ENCODE results near the gene SLC25A18.

DNA sequence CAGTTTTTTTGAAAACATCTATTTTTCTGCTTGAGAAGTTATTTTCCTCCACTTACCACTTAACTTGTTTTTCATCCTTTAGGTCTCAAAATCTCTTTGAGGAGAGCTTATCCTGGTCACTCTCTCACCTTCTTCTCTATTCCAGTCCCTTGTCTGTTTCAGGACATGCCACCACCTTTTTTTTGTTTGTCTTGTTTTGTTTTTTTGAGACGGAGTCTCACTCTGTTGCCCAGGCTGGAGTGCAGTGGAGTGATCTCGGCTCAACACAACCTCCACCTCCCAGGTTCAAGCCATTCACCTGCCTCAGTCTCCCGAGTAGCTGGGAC lies 70.7 kb downstream of the SLC25A18 start:
- TF ChIP-seq, protein P1, sequence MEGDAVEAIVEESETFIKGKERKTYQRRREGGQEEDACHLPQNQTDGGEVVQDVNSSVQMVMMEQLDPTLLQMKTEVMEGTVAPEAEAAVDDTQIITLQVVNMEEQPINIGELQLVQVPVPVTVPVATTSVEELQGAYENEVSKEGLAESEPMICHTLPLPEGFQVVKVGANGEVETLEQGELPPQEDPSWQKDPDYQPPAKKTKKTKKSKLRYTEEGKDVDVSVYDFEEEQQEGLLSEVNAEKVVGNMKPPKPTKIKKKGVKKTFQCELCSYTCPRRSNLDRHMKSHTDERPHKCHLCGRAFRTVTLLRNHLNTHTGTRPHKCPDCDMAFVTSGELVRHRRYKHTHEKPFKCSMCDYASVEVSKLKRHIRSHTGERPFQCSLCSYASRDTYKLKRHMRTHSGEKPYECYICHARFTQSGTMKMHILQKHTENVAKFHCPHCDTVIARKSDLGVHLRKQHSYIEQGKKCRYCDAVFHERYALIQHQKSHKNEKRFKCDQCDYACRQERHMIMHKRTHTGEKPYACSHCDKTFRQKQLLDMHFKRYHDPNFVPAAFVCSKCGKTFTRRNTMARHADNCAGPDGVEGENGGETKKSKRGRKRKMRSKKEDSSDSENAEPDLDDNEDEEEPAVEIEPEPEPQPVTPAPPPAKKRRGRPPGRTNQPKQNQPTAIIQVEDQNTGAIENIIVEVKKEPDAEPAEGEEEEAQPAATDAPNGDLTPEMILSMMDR (IDR thresholded peaks at IDR 0.05) = no peak
- no peak for TF ChIP-seq POLR2A (IDR thresholded peaks at IDR 0.05)
